Measurements from ENCODE around the gene DPP4. TPM values are rescaled to one million over a fixed set of nuclear protein-coding genes. Genes with fewer than 3 reads are reported as not detected.
"Not testable (repeated sequence)": the region's sequence is repeated elsewhere in the genome, so short reads cannot be mapped to it uniquely, and the experiment has no call there.

The DPP4 gene
- total RNA-seq, 8 experiments from 2014 or later: 0.24 to 83.7 (median 1.1) TPM

DNA sequence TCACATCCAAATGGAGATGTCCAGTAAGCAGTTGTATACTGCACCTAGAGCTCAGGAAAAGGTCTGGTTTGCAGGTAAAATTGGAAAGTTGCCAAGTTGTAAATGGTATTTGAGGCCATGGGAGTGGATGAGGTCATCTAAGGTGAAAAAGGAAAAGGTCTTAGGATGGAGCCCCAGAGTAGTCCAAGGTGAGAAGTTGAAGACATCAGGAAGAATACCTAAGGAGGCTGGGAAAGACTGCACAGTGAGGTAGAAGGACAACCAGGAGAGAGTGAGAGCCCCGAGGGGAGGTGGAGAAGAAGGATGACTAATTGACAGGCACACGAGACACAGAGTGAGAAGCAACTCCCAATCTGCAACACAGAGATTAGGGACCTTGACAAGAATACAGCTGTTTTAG lies 10.7 kb downstream of the DPP4 start:
- H3K4me1 ChIP-seq (replicated peaks in 1 of 2): peaks cover 0 to 7% of the 10 kb centered on the region in 2 donors
- no peak overlapping the region for H3K4me3 ChIP-seq
- in situ Hi-C loops (cut with MboI; ENCODE audit: low pct_unique_long_range_greater_than_20kb in 2 of 9, low sequenced_read_pairs in 9 of 9, unreplicated experiment in 9 of 9): no loop called here
- ATAC-seq (replicated peaks in 6 of 8): peak in 2 of 8 experiments; percentile 24 to 50
- 0 to 93% (median 58%) methylated on average over 1 to 2 of the region's 2 CpGs; no CpG with 5 or more reads in 4 of the 10 experiments for WGBS, 10 experiments
- H3K27ac ChIP-seq: no peak overlapping the region

DNA sequence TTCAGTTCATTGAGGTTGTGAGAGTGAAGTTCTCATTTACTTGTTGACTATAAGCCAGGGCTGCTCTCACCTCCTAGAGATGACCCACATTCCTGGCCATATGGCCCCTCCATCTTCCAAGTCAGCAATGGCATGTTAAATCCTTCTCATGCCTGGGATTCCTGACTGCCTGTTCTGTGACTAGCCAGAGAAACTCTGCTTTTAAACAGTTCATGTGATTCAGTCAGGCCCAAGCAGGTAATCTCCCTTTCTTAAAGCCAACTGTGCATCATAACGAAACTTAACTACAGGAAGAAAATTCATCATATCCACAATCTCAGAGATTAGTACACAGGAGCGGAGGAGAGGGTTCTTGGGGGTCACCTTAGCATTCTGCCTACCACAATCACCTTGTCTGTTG lies 11.5 kb downstream of the DPP4 start:
- Histone ChIP-seq H3K4me1 (replicated peaks in 1 of 2) (peaks cover 0 to 7% of the 10 kb centered on the region in 2 donors), H3K27ac (no peak overlapping the region), H3K4me3 (no peak overlapping the region)
- ATAC-seq (replicated peaks in 6 of 8): no peak
- 75 to 100% (median 100%) methylated on average over 1 to 2 of the region's 2 CpGs; no CpG with 5 or more reads in 3 of the 10 experiments for WGBS, 10 experiments
- in situ Hi-C loops (cut with MboI; ENCODE audit: low pct_unique_long_range_greater_than_20kb in 2 of 9, low sequenced_read_pairs in 9 of 9, unreplicated experiment in 9 of 9): no loop called here

DNA sequence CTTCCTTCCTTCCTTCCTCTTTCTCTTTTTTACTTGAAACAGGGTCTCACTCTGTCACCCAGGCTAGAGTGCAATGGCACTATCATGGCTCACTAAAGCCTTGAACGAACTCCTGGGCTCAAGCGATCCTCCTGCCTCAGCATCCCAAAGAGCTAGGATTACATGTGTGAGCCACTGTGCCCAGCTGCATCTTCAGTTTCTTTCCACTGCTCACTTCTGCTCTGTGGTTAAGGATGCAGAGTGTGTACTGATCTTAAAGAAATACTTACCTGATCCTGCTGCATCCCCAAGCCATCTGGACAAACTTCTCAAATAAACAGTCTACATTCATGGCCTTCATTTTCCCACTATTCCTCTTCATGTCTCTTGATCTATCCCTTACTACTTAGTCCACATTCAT lies 13.0 kb downstream of the DPP4 start:
- Histone ChIP-seq H3K4me3 (no peak overlapping the region), H3K4me1 (replicated peaks in 1 of 2) (peaks cover 0 to 7% of the 10 kb centered on the region in 2 donors), H3K27ac (no peak overlapping the region)
- WGBS, 10 experiments: 86% methylated on average over 1 of the region's 2 CpGs; no CpG with 5 or more reads in 9 of the 10 experiments
- ATAC-seq (replicated peaks in 6 of 8): no peak
- in situ Hi-C loops (cut with MboI; ENCODE audit: low pct_unique_long_range_greater_than_20kb in 2 of 9, low sequenced_read_pairs in 9 of 9, unreplicated experiment in 9 of 9): no loop called here

DNA sequence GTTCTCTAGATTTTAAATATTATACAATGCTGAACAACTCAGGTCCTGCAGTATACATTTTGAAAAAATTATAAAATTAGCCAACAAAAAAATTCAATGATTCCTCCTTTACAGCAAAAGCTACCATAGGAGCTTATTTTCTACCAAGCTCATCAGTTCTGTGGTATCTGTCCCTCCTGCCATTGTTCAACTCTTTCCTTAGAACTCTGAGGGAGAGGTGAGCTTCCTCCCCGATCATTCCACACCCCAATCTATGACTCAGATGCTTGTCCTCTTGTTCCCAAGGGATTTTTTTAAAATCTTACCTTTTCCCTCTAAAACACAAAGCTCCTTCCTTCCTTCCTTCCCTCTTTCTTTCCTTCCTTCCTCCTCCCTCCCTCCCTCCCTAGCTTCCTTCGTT lies 13.5 kb downstream of the DPP4 start:
- Histone ChIP-seq H3K4me1 (replicated peaks in 1 of 2) (peaks cover 0 to 7% of the 10 kb centered on the region in 2 donors), H3K27ac (no peak overlapping the region), H3K4me3 (no peak overlapping the region)
- in situ Hi-C loops (cut with MboI; ENCODE audit: low pct_unique_long_range_greater_than_20kb in 2 of 9, low sequenced_read_pairs in 9 of 9, unreplicated experiment in 9 of 9): no loop called here
- 39 to 100% (median 69%) methylated on average over 1 to 2 of the region's 2 CpGs; no CpG with 5 or more reads in 6 of the 10 experiments for WGBS, 10 experiments
- no peak for ATAC-seq (replicated peaks in 6 of 8)

DNA sequence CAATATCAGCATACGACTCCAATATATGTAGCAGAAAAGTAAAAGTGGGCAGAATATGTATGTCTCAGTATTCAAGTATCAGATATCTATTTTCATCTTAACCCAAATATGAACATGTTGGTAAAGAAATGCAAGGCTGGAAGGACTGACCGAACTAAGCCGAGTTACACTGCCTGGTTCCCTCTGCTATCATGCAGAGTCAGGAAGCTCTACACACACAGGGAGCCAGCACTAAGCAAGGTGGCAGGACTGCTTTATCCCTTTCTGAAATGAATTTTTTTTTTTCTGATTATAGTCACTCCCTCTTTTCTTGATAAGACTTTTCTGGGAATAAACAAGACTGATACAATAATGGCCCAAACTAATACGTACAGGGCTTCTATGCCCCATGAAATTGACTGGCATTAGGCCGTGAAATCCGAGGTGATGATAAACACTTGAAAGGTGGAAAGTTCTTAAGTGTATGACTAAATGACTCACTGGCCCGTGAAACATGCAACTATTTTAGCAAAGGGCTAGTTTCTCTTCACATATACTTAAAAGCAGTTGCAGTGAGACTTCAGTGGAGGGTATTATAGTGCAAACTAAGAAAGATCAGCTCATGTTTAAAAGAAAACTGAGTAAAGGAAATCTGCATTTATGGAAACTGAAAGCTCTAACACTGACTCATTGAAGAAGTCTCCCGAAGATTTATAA lies 14.9 kb downstream of the DPP4 start:
- in situ Hi-C loops (cut with MboI; ENCODE audit: low pct_unique_long_range_greater_than_20kb in 2 of 9, low sequenced_read_pairs in 9 of 9, unreplicated experiment in 9 of 9): no loop called here
- ATAC-seq (replicated peaks in 6 of 8): peak in 4 of 8 experiments; percentile 29 to 89 (median 61)
- H3K4me1 ChIP-seq (replicated peaks in 1 of 2): peaks cover 0 to 7% of the 10 kb centered on the region in 2 donors

DNA sequence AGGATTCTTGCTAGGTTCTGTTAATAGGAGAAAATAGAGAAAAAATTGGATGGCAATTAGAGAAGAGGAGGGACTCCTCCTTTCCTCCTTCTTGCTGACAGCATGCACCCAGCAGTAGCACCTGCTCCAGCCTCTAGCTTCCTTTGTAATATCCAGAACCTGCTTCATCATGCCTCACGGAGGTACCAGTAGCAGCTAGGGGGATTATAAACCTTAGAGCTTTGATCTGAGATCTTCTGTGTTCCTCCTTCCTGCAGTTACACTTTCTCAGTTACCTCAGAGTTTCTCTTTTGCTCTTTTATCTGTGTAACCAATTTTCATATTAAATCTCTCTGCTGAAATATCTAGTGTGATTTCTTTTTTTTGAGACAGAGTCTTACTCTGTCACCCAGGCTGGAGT lies 16.6 kb downstream of the DPP4 start:
- no peak for ATAC-seq (replicated peaks in 6 of 8)
- no peak overlapping the region for H3K4me3 ChIP-seq
- H3K27ac ChIP-seq: no peak overlapping the region
- in situ Hi-C loops (cut with MboI; ENCODE audit: low pct_unique_long_range_greater_than_20kb in 2 of 9, low sequenced_read_pairs in 9 of 9, unreplicated experiment in 9 of 9): no loop called here
- 60 to 100% (median 80%) methylated on average over 1 of the region's 1 CpG; no CpG with 5 or more reads in 5 of the 10 experiments for WGBS, 10 experiments
- peaks cover 0 to 7% of the 10 kb centered on the region in 2 donors for H3K4me1 ChIP-seq (replicated peaks in 1 of 2)

More for the DNA sequence above, 14.9 kb downstream of the DPP4 start:
- Histone ChIP-seq H3K4me3 (no peak overlapping the region), H3K27ac (no peak overlapping the region)
- 24 to 93% (median 59%) methylated on average over 3 to 8 of the region's 8 CpGs for WGBS, 10 experiments

DNA sequence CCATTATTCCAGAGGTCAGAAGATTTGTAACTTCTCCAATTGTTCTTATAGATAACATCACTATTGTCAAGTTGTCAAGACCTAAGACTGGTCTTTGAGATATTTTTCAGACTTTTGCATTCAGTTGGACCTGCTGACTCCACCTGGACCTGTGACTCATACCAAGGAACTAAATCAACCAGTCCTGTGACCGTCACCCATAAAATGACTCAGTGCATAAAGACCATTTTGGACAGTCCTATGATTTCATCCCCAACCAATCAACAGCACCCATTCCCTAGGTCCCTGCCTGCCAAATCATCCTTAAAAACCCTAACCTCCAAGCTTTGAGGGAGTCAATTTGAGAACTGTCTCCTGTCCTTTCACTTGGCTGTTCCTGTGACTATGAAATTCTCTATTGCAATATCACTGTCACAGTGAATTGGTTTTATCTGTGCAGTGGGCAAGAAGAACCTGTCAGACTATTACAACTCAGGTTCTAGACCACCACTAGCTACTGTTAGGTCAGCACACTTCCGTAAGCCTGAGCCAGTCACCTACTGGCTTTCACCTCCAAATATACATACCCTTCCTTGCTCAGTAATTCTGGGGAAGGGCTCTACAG lies 17.1 kb downstream of the DPP4 start:
- ATAC-seq (replicated peaks in 6 of 8): no peak
- 50 to 100% (median 100%) methylated on average over 1 to 2 of the region's 2 CpGs; no CpG with 5 or more reads in 4 of the 10 experiments for WGBS, 10 experiments
- Histone ChIP-seq H3K4me3 (no peak overlapping the region), H3K27ac (no peak overlapping the region), H3K4me1 (replicated peaks in 1 of 2) (peaks cover 0 to 7% of the 10 kb centered on the region in 2 donors)
- in situ Hi-C loops (cut with MboI; ENCODE audit: low pct_unique_long_range_greater_than_20kb in 2 of 9, low sequenced_read_pairs in 9 of 9, unreplicated experiment in 9 of 9): no loop called here

DNA sequence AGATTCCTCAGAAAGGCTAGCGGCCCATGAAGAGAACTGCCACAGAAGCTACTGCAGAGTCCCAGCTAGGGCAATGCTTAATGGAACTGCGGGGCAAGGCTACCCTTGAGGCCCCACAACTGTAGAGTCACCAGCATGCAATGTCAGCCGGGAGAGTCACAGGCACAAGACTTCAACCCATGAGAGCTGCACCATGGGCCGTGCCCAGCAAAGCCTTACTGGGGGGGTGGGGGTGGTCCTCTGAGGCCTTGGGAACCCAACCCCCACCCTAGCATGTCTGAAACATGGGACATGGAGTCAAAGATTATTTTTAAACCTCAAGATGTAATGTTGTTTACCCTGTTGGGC lies 20.2 kb downstream of the DPP4 start:
- 100% methylated on average over 1 of the region's 4 CpGs; no CpG with 5 or more reads in 5 of the 10 experiments for WGBS, 10 experiments
- Histone ChIP-seq H3K27ac (no peak overlapping the region), H3K4me1 (replicated peaks in 1 of 2) (peaks cover 0 to under 1% of the 10 kb centered on the region in 2 donors), H3K4me3 (no peak overlapping the region)
- in situ Hi-C loops (cut with MboI; ENCODE audit: low pct_unique_long_range_greater_than_20kb in 2 of 9, low sequenced_read_pairs in 9 of 9, unreplicated experiment in 9 of 9): no loop called here
- ATAC-seq (replicated peaks in 6 of 8): no peak

DNA sequence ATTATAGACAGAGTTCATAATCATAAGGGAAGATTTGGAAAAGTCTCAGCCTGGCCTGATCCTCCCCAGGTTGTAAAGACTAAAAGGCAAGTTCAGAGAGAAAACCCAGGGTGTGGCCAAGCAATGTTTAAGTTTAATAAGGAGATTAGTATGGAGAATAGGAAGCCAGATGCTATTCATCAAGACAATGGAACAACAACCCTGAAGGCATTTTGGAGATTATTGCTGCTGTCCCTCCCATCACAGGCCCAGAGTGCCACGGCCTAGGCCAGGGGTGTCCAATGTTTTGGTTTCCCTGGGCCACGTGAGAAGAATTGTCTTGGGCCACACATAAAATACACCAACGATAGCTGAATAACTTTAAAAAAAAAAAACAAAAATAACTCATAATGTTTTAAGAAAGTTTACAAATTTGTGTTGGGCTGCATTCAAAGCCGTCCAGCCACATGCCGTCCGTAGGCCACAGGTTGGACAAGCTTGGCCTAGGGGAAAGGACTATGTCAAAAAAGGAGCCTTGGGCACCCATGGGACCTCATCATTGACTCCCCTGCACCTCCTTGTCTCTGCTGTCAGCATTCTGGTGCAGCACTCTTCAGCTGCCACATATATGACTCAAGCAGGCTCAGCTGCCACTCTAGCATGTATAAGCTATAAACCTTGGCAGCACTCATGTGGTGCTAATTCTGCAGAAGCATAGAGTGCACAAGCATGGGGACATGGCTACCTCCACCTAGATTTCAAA lies 20.8 kb downstream of the DPP4 start:
- in situ Hi-C loops (cut with MboI; ENCODE audit: low pct_unique_long_range_greater_than_20kb in 2 of 9, low sequenced_read_pairs in 9 of 9, unreplicated experiment in 9 of 9): no loop called here
- WGBS, 10 experiments: 25 to 100% (median 91%) methylated on average over 1 to 5 of the region's 6 CpGs; no CpG with 5 or more reads in 1 of the 10 experiments
- H3K27ac ChIP-seq: no peak overlapping the region
- ATAC-seq (replicated peaks in 6 of 8): peak in 3 of 8 experiments; percentile 85 to 99 (median 97)
- H3K4me3 ChIP-seq: no peak overlapping the region
- no peaks in the 10 kb centered on the region for H3K4me1 ChIP-seq (replicated peaks in 1 of 2)

DNA sequence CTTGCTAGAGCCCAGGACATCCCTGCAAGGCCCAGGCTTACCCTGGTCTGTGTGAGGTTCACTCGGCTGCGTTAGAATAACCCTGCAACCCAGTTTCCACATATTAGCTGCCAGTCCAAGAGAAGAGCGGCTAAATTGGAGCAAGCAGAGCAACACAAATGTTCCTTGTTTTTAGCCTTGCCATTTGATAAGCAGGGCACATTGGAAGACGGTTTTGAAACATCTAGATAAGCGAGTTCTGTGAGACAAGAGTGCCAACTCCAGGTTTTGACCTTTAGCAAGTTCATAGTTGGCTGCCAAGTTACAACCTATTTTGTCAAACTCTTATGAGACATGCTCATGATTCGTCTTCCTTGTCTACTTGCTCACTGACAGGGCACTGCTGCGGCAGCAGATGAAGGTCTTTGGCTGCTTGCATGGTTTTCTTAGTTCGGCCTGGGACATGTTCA lies 23.5 kb downstream of the DPP4 start:
- H3K4me3 ChIP-seq: no peak overlapping the region
- ATAC-seq (replicated peaks in 6 of 8): no peak
- WGBS, 10 experiments: 73 to 100% (median 83%) methylated on average over 1 to 8 of the region's 8 CpGs; no CpG with 5 or more reads in 2 of the 10 experiments
- H3K4me1 ChIP-seq (replicated peaks in 1 of 2): no peaks in the 10 kb centered on the region
- no peak overlapping the region for H3K27ac ChIP-seq
- in situ Hi-C loops (cut with MboI; ENCODE audit: low pct_unique_long_range_greater_than_20kb in 2 of 9, low sequenced_read_pairs in 9 of 9, unreplicated experiment in 9 of 9): no loop called here

DNA sequence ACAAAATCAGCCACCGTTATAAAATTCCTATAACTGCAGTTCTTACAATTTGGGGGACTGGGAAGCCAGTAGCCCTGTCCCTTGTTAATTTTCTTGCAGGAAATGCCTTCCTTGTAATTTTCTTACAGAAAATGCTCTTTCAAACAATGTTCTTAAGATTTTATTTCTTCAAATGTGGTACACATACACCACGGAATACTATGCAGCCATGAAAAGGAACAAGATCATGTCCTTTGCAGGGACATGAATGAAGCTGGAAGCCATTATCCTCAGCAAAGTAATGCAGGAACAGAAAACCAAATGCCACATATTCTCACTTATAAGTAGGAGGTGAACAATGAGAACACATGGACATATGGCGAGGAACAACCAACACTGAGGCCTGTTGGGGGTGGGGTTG lies 24.9 kb downstream of the DPP4 start:
- WGBS, 10 experiments: 78 to 100% (median 91%) methylated on average over 1 to 3 of the region's 3 CpGs; no CpG with 5 or more reads in 3 of the 10 experiments
- H3K4me1 ChIP-seq (replicated peaks in 1 of 2); H3K4me3 ChIP-seq; ATAC-seq (replicated peaks in 6 of 8); H3K27ac ChIP-seq; in situ Hi-C loops (cut with MboI; ENCODE audit: low pct_unique_long_range_greater_than_20kb in 2 of 9, low sequenced_read_pairs in 9 of 9, unreplicated experiment in 9 of 9): not testable (repeated sequence)

DNA sequence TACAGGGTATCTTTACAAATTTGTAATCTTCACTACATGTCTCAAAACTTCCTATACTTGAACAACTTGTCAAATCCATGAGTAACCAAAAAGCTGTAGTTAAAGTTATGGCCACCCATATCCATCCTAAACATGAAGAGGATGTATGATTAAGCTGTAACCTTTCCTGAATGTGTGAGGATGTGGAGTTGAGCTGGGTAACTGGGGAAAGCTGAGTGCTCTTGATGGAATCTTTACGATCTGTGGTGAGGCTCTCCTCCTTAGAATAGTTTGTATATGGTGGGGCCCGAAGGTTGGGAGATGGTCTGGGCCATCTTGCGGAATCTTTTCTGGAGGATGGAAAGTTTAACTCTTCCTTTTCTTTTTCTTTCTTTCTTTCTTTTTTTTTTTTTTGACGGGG lies 29.4 kb downstream of the DPP4 start:
- WGBS, 10 experiments: 75 to 100% (median 90%) methylated on average over 1 to 4 of the region's 4 CpGs; no CpG with 5 or more reads in 2 of the 10 experiments
- Histone ChIP-seq H3K27ac (no peak overlapping the region), H3K4me3 (no peak overlapping the region), H3K4me1 (replicated peaks in 1 of 2) (no peaks in the 10 kb centered on the region)
- in situ Hi-C loops (cut with MboI; ENCODE audit: low pct_unique_long_range_greater_than_20kb in 2 of 9, low sequenced_read_pairs in 9 of 9, unreplicated experiment in 9 of 9): no loop called here
- no peak for ATAC-seq (replicated peaks in 6 of 8)

DNA sequence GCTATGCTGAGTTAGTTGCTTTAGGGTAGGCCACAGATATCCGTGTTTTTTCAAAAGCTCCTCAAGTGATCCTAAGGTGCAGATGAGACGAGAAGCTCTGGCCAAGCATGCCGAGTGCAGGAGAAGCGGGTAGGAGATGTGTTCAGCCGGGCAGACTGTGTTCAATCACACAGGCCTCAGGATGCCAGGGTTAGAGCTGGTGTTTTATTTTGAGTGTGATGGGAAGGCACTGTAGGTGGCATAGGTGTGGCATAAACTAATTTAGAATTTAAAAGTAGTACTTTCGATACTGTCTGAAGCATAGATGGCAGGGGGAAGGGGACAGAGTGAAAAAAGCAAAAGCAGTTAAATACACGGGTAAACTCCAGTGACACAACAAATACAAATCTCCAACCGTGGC lies 30.9 kb downstream of the DPP4 start:
- Histone ChIP-seq H3K4me1 (replicated peaks in 1 of 2) (peaks cover 0 to 5% of the 10 kb centered on the region in 2 donors), H3K4me3 (no peak overlapping the region), H3K27ac (no peak overlapping the region)
- ATAC-seq (replicated peaks in 6 of 8): no peak
- WGBS, 10 experiments: 80 to 100% (median 98%) methylated on average over 1 to 6 of the region's 8 CpGs; no CpG with 5 or more reads in 2 of the 10 experiments
- in situ Hi-C loops (cut with MboI; ENCODE audit: low pct_unique_long_range_greater_than_20kb in 2 of 9, low sequenced_read_pairs in 9 of 9, unreplicated experiment in 9 of 9): no loop called here

Data from motor neuron (in vitro differentiated cells).